GM23248 (cell line): ENCODE data around the gene GOLGA3. TPM values are rescaled to one million over a fixed set of nuclear protein-coding genes. Genes with fewer than 3 reads are reported as not detected.

Experiments
- DNase-seq: peaks from one replicate; pipeline ENCODE4 v3.0.0-alpha.2; 2015
- H2AFZ ChIP-seq: fragments of 200-600 bp; sonication (generic); 2 replicates; pipeline ENCODE4 v1.6.1; 2016; ENCODE audit warnings: antibody characterized with exemption
- H3F3A ChIP-seq: fragments of 200-600 bp; sonication (generic); 2 replicates; pipeline ENCODE4 v1.6.1; 2016; ENCODE audit warnings: mild to moderate bottlenecking, antibody characterized with exemption, mixed run types; ENCODE audit not compliant: insufficient read depth
- H3K27ac ChIP-seq: fragments of 200-600 bp; sonication (generic); 2 replicates; pipeline ENCODE4 v1.5.1; 2016; ENCODE audit warnings: mild to moderate bottlenecking
- H3K27me3 ChIP-seq: fragments of 200-600 bp; sonication (generic); replicated peaks from 2 replicates; pipeline ENCODE4 v1.6.1; 2016; ENCODE audit warnings: mild to moderate bottlenecking; ENCODE audit not compliant: insufficient read depth
- H3K36me3 ChIP-seq: fragments of 200-600 bp; sonication (generic); 2 replicates; pipeline ENCODE4 v1.6.1; 2016; ENCODE audit warnings: low read depth, mild to moderate bottlenecking
- H3K4me1 ChIP-seq: fragments of 200-600 bp; sonication (generic); 2 replicates; pipeline ENCODE4 v1.6.1; 2016; ENCODE audit warnings: mild to moderate bottlenecking; ENCODE audit not compliant: insufficient read depth
- H3K4me2 ChIP-seq: fragments of 200-600 bp; sonication (generic); one replicate; pipeline ENCODE4 v1.6.1; 2016; ENCODE audit warnings: mild to moderate bottlenecking; ENCODE audit not compliant: unreplicated experiment
- H3K4me3 ChIP-seq: fragments of 200-600 bp; sonication (generic); 2 replicates; pipeline ENCODE4 v1.5.1; 2016; ENCODE audit warnings: mild to moderate bottlenecking
- H3K79me2 ChIP-seq: fragments of 200-600 bp; sonication (generic); 2 replicates; pipeline ENCODE4 v1.6.1; 2016; ENCODE audit warnings: mild to moderate bottlenecking; ENCODE audit not compliant: insufficient read depth
- H3K9ac ChIP-seq: fragments of 200-600 bp; sonication (generic); 2 replicates; pipeline ENCODE4 v1.6.1; 2016; ENCODE audit warnings: mild to moderate bottlenecking
- H3K9me2 ChIP-seq: fragments of 200-600 bp; sonication (generic); 2 replicates; pipeline ENCODE4 v1.6.1; 2016; ENCODE audit warnings: mixed run types, mild to moderate bottlenecking, moderate library complexity; ENCODE audit not compliant: insufficient read depth
- H3K9me3 ChIP-seq: fragments of 200-600 bp; sonication (generic); one replicate; pipeline ENCODE4 v1.6.1; 2017; ENCODE audit warnings: low read depth
- H4K20me1 ChIP-seq: fragments of 200-600 bp; sonication (generic); 2 replicates; pipeline ENCODE4 v1.6.0; 2016; ENCODE audit not compliant: insufficient read depth
- EZH2 ChIP-seq: fragments of 200-600 bp; sonication (generic); IDR thresholded peaks from 2 replicates; pipeline ENCODE4 v1.6.1; 2018; ENCODE audit warnings: antibody characterized with exemption, mild to moderate bottlenecking; ENCODE audit not compliant: insufficient read depth, poor library complexity, severe bottlenecking
- EZH2phosphoT487 ChIP-seq: fragments of 200-600 bp; sonication (generic); IDR thresholded peaks from 2 replicates; pipeline ENCODE4 v1.6.1; 2018; ENCODE audit warnings: antibody characterized with exemption, moderate library complexity, mild to moderate bottlenecking, low read depth; ENCODE audit not compliant: insufficient read depth
- WGBS, 2 experiments: methylation state at CpG; one replicate each; pipeline ENCODE4 v1.1.6; 2015 to 2017; ENCODE audit warnings: low lambda C conversion rate in 2 of 2, low coverage in 1 of 2; ENCODE audit errors: missing lambda C conversion rate in 2 of 2; 5-methylcytosine and 5-hydroxymethylcytosine counted together
- in situ Hi-C: fragments of 300-500 bp; cut with MboI; formaldehyde crosslinking; loops from 2 replicates; pipeline ENCODE4 v1.15.0; 2020
- polyA plus RNA-seq: library from polyadenylated mRNA; unstranded; fragments of >200 nt; fragmentation: Nextera tagmentation; extraction: Ambion mirVana; gene quantifications from 2 replicates; pipeline ENCODE4 v1.2.1, GENCODE V29; 2016
- total RNA-seq: library from RNA; depleted of rRNA; stranded (reverse); fragments of >200 nt; shearing (Covaris generic); gene quantifications from 2 replicates; pipeline ENCODE4 v1.2.3, GENCODE V29; 2014

The GOLGA3 gene
- total and polyA plus RNA-seq, 2 experiments from 2014 or later: 38.1 to 118 TPM

DNA sequence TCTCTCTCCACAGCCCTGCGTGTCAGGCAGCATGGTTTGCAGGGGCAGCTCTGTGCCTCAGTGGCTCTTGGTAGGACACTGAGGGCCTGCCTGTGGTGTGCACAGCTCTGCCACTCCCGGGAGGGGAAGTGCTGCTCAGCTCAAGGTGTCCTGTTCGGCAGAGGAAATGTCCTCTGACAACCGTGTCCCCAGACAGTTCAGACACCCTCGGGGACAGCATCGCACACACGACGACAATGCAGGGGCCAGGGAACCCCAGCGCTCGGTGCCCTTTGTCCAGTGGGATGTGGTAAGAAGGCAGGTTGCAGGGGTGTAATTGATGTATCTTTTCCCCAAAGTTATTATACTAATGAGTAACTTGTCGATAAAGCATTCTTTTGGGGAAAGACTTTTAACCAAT lies 81.3 kb downstream of the GOLGA3 start:
- Histone ChIP-seq H3K9ac (no peak overlapping the region), H3K4me1 (no peaks in the 10 kb centered on the region), H3K27ac (no peak overlapping the region), H3K4me2 (no peak overlapping the region), H3F3A (no peaks in the 10 kb centered on the region), H3K9me3 (no peaks in the 10 kb centered on the region), H2AFZ (no peak overlapping the region), H3K79me2 (peaks cover 100% of the 10 kb centered on the region), H3K4me3 (no peak overlapping the region), H3K9me2 (no peaks in the 10 kb centered on the region), H4K20me1 (peaks cover 12% of the 10 kb centered on the region), H3K36me3 (peaks cover 82% of the 10 kb centered on the region), H3K27me3 (no peaks in the 10 kb centered on the region)
- TF ChIP-seq EZH2phosphoT487 (no peak), EZH2 (no peak)
- no peak for DNase-seq
- in situ Hi-C loops: no loop called here
- 96 to 98% methylated on average over 11 of the region's 11 CpGs for WGBS, 2 experiments

- Histone ChIP-seq H3K27me3 (no peaks in the 10 kb centered on the region), H3K9ac (no peak overlapping the region), H3K4me1 (no peaks in the 10 kb centered on the region), H3K9me2 (no peaks in the 10 kb centered on the region), H4K20me1 (peaks cover 15% of the 10 kb centered on the region), H3K79me2 (peaks cover 100% of the 10 kb centered on the region), H3K4me2 (no peak overlapping the region), H2AFZ (no peak overlapping the region), H3K9me3 (no peaks in the 10 kb centered on the region), H3K27ac (no peak overlapping the region), H3F3A (0 out of 2 replicates have a peak, but pooled peaks cover 7% of the 10 kb centered on the region), H3K4me3 (no peak overlapping the region), H3K36me3 (peaks cover 85% of the 10 kb centered on the region)
- no peak for DNase-seq
- TF ChIP-seq EZH2: no peak
- TF ChIP-seq EZH2phosphoT487: no peak
- in situ Hi-C loops: no loop called here
- 94 to 95% methylated on average over 3 of the region's 3 CpGs for WGBS, 2 experiments
These were observed 82.1 kb downstream of the GOLGA3 start for GRCh38 chr12:132746613-132747012.

- no peak for TF ChIP-seq EZH2
- no peak for TF ChIP-seq EZH2phosphoT487
- DNase-seq: no peak
These were observed 84.8 kb downstream of the GOLGA3 start for GRCh38 chr12:132743831-132744230.

GRCh38 chr12:132741620-132742019 lies 87.0 kb downstream of the GOLGA3 start:
- H3K27me3 ChIP-seq: no peaks in the 10 kb centered on the region
- no peak overlapping the region for H2AFZ ChIP-seq
- peaks cover 15% of the 10 kb centered on the region for H4K20me1 ChIP-seq
- DNase-seq: no peak
- H3K9ac ChIP-seq: no peak overlapping the region
- H3K9me2 ChIP-seq: no peaks in the 10 kb centered on the region
- H3K4me3 ChIP-seq: no peak overlapping the region
- H3K4me1 ChIP-seq: no peaks in the 10 kb centered on the region
- in situ Hi-C loops: no loop called here
- H3K36me3 ChIP-seq: peaks cover 78% of the 10 kb centered on the region
- H3K27ac ChIP-seq: no peak overlapping the region
- peaks cover 98% of the 10 kb centered on the region for H3K79me2 ChIP-seq
- H3F3A ChIP-seq: 0 out of 2 replicates have a peak, but pooled peaks cover 12% of the 10 kb centered on the region
- TF ChIP-seq EZH2phosphoT487 (no peak), EZH2 (no peak)
- H3K9me3 ChIP-seq: no peaks in the 10 kb centered on the region
- no peak overlapping the region for H3K4me2 ChIP-seq
- 90% methylated on average over 8 of the region's 8 CpGs for WGBS, 2 experiments

More at GRCh38 chr12:132743831-132744230, 84.8 kb downstream of the GOLGA3 start:
- Histone ChIP-seq H3K9me2 (no peaks in the 10 kb centered on the region), H3K9me3 (no peaks in the 10 kb centered on the region), H3K4me3 (no peak overlapping the region), H3K27me3 (no peaks in the 10 kb centered on the region), H3K9ac (no peak overlapping the region), H4K20me1 (peaks cover 15% of the 10 kb centered on the region), H3F3A (0 out of 2 replicates have a peak, but pooled peaks cover 12% of the 10 kb centered on the region), H3K79me2 (peaks cover 100% of the 10 kb centered on the region), H3K36me3 (peaks cover 84% of the 10 kb centered on the region), H3K27ac (no peak overlapping the region), H2AFZ (no peak overlapping the region), H3K4me1 (no peaks in the 10 kb centered on the region), H3K4me2 (no peak overlapping the region)
- WGBS, 2 experiments: 90% methylated on average over 13 of the region's 13 CpGs
- in situ Hi-C loops: no loop called here

- DNase-seq: no peak
- Histone ChIP-seq H3K79me2 (peaks cover 97% of the 10 kb centered on the region), H3F3A (0 out of 2 replicates have a peak, but pooled peaks cover 12% of the 10 kb centered on the region), H3K4me2 (no peak overlapping the region), H3K9ac (no peak overlapping the region), H2AFZ (no peak overlapping the region), H3K4me1 (no peaks in the 10 kb centered on the region), H3K9me3 (no peaks in the 10 kb centered on the region), H3K4me3 (no peak overlapping the region), H3K36me3 (peaks cover 77% of the 10 kb centered on the region), H4K20me1 (peaks cover 15% of the 10 kb centered on the region), H3K27me3 (no peaks in the 10 kb centered on the region), H3K9me2 (no peaks in the 10 kb centered on the region), H3K27ac (no peak overlapping the region)
- TF ChIP-seq EZH2 (no peak), EZH2phosphoT487 (no peak)
- 72 to 74% methylated on average over 11 of the region's 11 CpGs for WGBS, 2 experiments
- in situ Hi-C loops: no loop called here
These were observed 88.0 kb downstream of the GOLGA3 start for GRCh38 chr12:132740652-132741051.
